H1 (cell line): ENCODE data around the gene FGFBP1. TPM values are rescaled to one million over a fixed set of nuclear protein-coding genes. Genes with fewer than 3 reads are reported as not detected.

Source experiments
- CHD7 ChIP-seq: fragments of 300-600 bp; sonication (generic); IDR thresholded peaks from 2 replicates; pipeline ENCODE4 v1.7.1; 2012; ENCODE audit warnings: low read length, moderate library complexity, mild to moderate bottlenecking, inconsistent platforms; ENCODE audit not compliant: insufficient replicate concordance
- RBBP5 ChIP-seq: IDR thresholded peaks from 2 replicates; pipeline ENCODE4 v1.7.1; 2012; ENCODE audit warnings: low read depth, mild to moderate bottlenecking, inconsistent platforms, low read length, moderate library complexity, borderline replicate concordance
- SIX5 ChIP-seq: IDR thresholded peaks from 2 replicates; pipeline ENCODE4 v1.6.1; 2011; ENCODE audit warnings: mild to moderate bottlenecking, low read depth, low read length
- polyA plus RNA-seq, 7 experiments: library from polyadenylated mRNA; depleted of rRNA in 3 of 7; stranded (reverse) in 5 of 7; unstranded in 2 of 7; fragments of >200 nt in 5 of 7; fragments of 200-250 nt in 2 of 7; gene quantifications; 1 replicate in 5 of 7; 2 replicates in 1 of 7; 4 replicates in 1 of 7; pipeline versions ENCODE4 v1.2.1 to v1.2.3, GENCODE V29; 2011 to 2013; ENCODE audit warnings: missing spikeins in 2 of 7, mixed read lengths in 2 of 7
- total RNA-seq: library from RNA; stranded (reverse); fragmentation: NEBNext Ultra II Directional; extraction: Animal tissue kit (Norgen Biotek cat#: 25700); gene quantifications from 2 replicates; pipeline ENCODE4 v1.2.1, GENCODE V29; 2021

FGFBP1 gene
- total and polyA plus RNA-seq, 2 of the 8 experiments (the other 6 are each of a cell fraction or from before 2014, with no cell fraction given): 0.17 to 0.20 TPM

- TF ChIP-seq CHD7 (no peak), RBBP5 (no peak), SIX5 (no peak)
Observed at GRCh38 chr4:15948826-15949225, 10.3 kb upstream of the FGFBP1 start (continued).
